Heart right ventricle (tissue), 16 donors: ENCODE data around the gene EFNA5. TPM values are rescaled to one million over a fixed set of nuclear protein-coding genes. Genes with fewer than 3 reads are reported as not detected.

Experiments
- ATAC-seq, 8 donors: fragments of 200-7000 bp; cut with Tn5 transposase; one replicate each; pipeline ENCODE4 v1.9.1; 2020; ENCODE audit warnings: mild to moderate bottlenecking in 8 of 8, moderate library complexity in 8 of 8, moderate number of reproducible peaks in 1 of 8
- DNase-seq, 2 donors: peaks; one replicate each; pipeline ENCODE4 v3.0.0-alpha.2; 2020
- H3K27ac ChIP-seq, 10 donors: fragments of 200-600 bp; sonication (generic) in 2 of 10; one replicate each; pipeline versions ENCODE4 v1.5.0 to v1.8.0; 2020 to 2022; ENCODE audit warnings: mild to moderate bottlenecking in 3 of 10
- H3K27me3 ChIP-seq, 7 donors: fragments of 200-600 bp; one replicate each; pipeline ENCODE4 v1.8.0; 2021 to 2022; ENCODE audit warnings: mild to moderate bottlenecking in 2 of 7
- H3K36me3 ChIP-seq, 9 donors: fragments of 200-600 bp; sonication (generic) in 1 of 9; one replicate each; pipeline versions ENCODE4 v1.5.0 to v1.8.0; 2020 to 2022; ENCODE audit warnings: mild to moderate bottlenecking in 2 of 9
- H3K4me1 ChIP-seq, 9 donors: fragments of 200-600 bp; sonication (generic) in 1 of 9; one replicate each; pipeline versions ENCODE4 v1.5.0 to v1.8.0; 2020 to 2022; ENCODE audit warnings: mild to moderate bottlenecking in 4 of 9
- H3K4me3 ChIP-seq, 10 donors: fragments of 200-600 bp; sonication (generic) in 2 of 10; one replicate each; pipeline versions ENCODE4 v1.5.0 to v1.8.0; 2020 to 2022; ENCODE audit warnings: mild to moderate bottlenecking in 7 of 10, moderate library complexity in 2 of 10
- H3K9me3 ChIP-seq, 11 donors: fragments of 200-600 bp in 10 of 11; sonication (generic) in 2 of 11; one replicate each; pipeline versions ENCODE4 v1.5.0 to v1.8.0; 2013 to 2022; ENCODE audit warnings: mild to moderate bottlenecking in 2 of 11, control low read depth in 1 of 11, moderate library complexity in 1 of 11
- WGBS, 2 donors: extraction: QIAGEN DNeasy Blood & Tissue Kit; methylation state at CpG; one replicate each; pipeline ENCODE4 v1.1.7; 2013; ENCODE audit warnings: inconsistent platforms in 1 of 2; 5-methylcytosine and 5-hydroxymethylcytosine counted together
- intact Hi-C, 10 donors: fragments of 100-400 bp; cut with DNase I; formaldehyde crosslinking; loops; one replicate each; pipeline versions ENCODE4 v1.11.1 to v1.14.2; 2022
- polyA plus RNA-seq, 2 donors: library from polyadenylated mRNA; stranded (reverse); fragments of 200-250 nt; gene quantifications; one replicate each; pipeline ENCODE4 v1.2.3, GENCODE V29; 2013
- total RNA-seq, 10 donors: library from RNA; stranded (reverse); fragmentation: NEBNext Ultra II Directional in 3 of 10; extraction: Animal tissue kit (Norgen Biotek cat#: 25700) in 3 of 10; gene quantifications; one replicate each; pipeline versions ENCODE4 v1.2.1 to v1.2.4, GENCODE V29; 2021 to 2023
- TF ChIP-seq, protein P1 (sequence below), 9 donors: fragments of 200-600 bp; sonication (generic) in 2 of 9; IDR thresholded peaks; one replicate each; pipeline versions ENCODE4 v1.5.0 to v1.8.0; 2021 to 2022; ENCODE audit warnings: antibody characterized with exemption in 9 of 9, mild to moderate bottlenecking in 5 of 9, moderate library complexity in 1 of 9
- donor health status: Arrhythmogenic right ventricular cardiomyopathy.
- donor health status: ischemic (EF 13 %, LVEDD 7.1; RV severe dilation, severe dysfunction).
- donor health status: healthy with polysubstance abuse.
- donor health status: DM: no; HTN: yes; CAD: no.
- donor health status: DM: no; HTN: no; CAD: no.
- donor health status: ischemic (EF 25% LVEDD 6.9; RV normal size, moderate dysfunction).
- donor health status: ischemic (EF 25% LVEDD 5.7; RV mildly dilated, moderate dysfunction).
- donor health status: healthy.
- donor health status: DM: yes; HTN: yes; CAD: no.
- donor health status: Ischemic cardiomyopathy.
- donor health status: ischemic (EF 35%, LVEDD 5.7; RV mildly dilated, moderate dysfunction).
- donor health status: nonischemic (EF 11% LVEDD 7.7; RV severe dilation, severe dysfunction).
- donor health status: DM: yes; HTN: yes; CAD: no.
- donor health status: PGD.
- donor health status: ischemic (EF 29% LVEDD 5.4; RV normal size, mild dysfunction).
- donor health status: nonischemic (EF 23%, LVEDD 6.1; RV moderate dilation, normal function).

EFNA5 gene
- total and polyA plus RNA-seq, 12 donors: 6.9 to 49.4 (median 33.9) TPM

DNA sequence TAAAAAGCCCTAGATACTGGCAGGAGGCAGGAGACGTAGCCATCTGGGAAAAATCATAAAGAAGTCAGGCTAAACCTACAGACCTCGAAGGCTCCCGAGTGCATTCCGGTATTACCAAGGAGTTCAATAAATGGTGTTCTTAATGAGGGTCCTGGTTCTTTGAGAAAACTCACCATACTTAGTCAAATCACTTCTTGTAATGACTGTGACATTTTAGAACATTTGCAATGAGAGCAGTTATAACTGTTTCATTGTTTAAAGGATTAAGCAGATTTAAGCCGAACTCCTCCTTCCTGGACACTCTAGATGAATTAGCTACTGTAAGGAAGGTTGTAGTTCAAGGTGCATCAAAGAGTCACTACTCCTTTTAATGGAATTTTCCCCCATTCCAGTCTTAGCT is 67.8 kb downstream of the EFNA5 start:
- Histone ChIP-seq H3K9me3 (no peaks in the 10 kb centered on the region), H3K27me3 (no peaks in the 10 kb centered on the region), H3K36me3 (no peaks in the 10 kb centered on the region), H3K4me3 (no peak overlapping the region), H3K4me1 (peaks cover 0 to 57% (median 5%) of the 10 kb centered on the region in 9 donors), H3K27ac (peak overlapping the region in 1 of 10 donors; percentile 33)
- ATAC-seq (no peak), DNase-seq (no peak)
- WGBS, 2 donors: 83 to 87% methylated on average over 5 of the region's 5 CpGs
- TF ChIP-seq, protein P1, sequence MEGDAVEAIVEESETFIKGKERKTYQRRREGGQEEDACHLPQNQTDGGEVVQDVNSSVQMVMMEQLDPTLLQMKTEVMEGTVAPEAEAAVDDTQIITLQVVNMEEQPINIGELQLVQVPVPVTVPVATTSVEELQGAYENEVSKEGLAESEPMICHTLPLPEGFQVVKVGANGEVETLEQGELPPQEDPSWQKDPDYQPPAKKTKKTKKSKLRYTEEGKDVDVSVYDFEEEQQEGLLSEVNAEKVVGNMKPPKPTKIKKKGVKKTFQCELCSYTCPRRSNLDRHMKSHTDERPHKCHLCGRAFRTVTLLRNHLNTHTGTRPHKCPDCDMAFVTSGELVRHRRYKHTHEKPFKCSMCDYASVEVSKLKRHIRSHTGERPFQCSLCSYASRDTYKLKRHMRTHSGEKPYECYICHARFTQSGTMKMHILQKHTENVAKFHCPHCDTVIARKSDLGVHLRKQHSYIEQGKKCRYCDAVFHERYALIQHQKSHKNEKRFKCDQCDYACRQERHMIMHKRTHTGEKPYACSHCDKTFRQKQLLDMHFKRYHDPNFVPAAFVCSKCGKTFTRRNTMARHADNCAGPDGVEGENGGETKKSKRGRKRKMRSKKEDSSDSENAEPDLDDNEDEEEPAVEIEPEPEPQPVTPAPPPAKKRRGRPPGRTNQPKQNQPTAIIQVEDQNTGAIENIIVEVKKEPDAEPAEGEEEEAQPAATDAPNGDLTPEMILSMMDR (IDR thresholded peaks at IDR 0.05): no peak
- intact Hi-C loops: no loop called here

DNA sequence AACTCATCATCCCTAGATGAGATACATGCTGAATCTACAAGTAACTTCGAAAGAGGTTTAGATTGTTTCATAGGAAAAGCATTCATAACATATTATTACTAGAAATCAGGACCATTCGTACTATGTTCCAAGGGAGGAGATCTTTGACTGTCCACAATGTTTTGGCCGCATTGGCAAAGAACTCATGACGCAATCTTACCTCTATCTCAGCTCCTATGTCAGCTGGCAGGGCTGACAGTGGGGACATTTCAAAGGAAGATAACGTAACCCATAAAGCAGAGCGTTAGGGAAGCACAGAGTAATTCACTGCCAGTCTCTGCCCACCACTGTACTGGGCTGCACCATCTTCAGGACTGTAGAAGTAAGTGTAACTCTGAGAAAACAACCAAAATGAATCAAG is 69.7 kb downstream of the EFNA5 start:
- H3K27ac ChIP-seq: peak overlapping the region in 2 of 10 donors; percentile 3 to 33
- WGBS, 2 donors: 59 to 63% methylated on average over 6 of the region's 6 CpGs
- peak in 6 of 8 donors; percentile 34 to 91 (median 84) for ATAC-seq
- TF ChIP-seq, protein P1 (IDR thresholded peaks at IDR 0.05): no peak
- intact Hi-C loops: no loop called here
- H3K4me3 ChIP-seq: no peak overlapping the region
- peaks cover 0 to 47% (median 4%) of the 10 kb centered on the region in 9 donors for H3K4me1 ChIP-seq
- no peak for DNase-seq
- no peaks in the 10 kb centered on the region for H3K9me3 ChIP-seq
- H3K36me3 ChIP-seq: no peaks in the 10 kb centered on the region
- H3K27me3 ChIP-seq: no peaks in the 10 kb centered on the region

DNA sequence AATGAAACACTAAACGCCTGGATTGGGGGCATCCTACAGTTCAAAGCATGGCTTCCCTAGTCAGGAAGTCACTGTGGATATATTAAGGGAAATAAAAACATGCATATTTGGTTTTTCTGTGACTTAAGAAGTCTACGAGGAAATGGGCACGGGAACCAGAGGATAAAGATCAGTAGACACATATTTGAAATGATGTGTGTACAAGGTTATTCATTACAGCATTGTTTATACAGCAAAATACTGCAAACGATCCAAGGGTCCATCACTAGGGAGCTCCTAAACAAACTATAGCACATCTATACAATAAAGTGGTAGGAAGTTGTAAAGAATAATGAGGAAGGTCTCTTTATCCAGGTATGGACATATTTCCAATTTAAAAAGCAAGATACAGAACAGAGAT is 71.8 kb downstream of the EFNA5 start:
- 50 to 64% methylated on average over 4 of the region's 4 CpGs for WGBS, 2 donors
- Histone ChIP-seq H3K27ac (no peak overlapping the region), H3K27me3 (no peaks in the 10 kb centered on the region), H3K4me3 (no peak overlapping the region), H3K36me3 (no peaks in the 10 kb centered on the region), H3K9me3 (no peaks in the 10 kb centered on the region), H3K4me1 (peaks cover 0 to 35% (median 7%) of the 10 kb centered on the region in 9 donors)
- TF ChIP-seq, protein P1 (IDR thresholded peaks at IDR 0.05): no peak
- DNase-seq (no peak), ATAC-seq (no peak)
- intact Hi-C loops: no loop called here

DNA sequence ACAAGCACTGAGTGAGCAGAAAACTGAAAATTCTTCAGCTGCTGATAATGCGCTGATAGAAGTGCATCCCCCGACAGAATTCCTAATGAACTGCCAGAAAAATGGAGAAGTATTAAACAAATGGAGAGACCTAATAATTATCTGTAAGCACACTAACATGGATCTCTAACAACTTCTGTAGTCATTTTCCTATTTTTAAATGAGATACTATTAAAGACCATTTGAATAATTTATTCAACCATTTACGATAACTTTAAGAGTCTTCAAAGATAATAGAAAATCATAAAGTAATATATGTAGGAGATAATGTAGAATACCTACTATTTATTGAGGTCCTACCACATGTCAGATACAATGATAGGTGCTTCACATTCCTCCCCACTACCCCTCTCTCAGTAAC is 72.9 kb downstream of the EFNA5 start:
- intact Hi-C loops: no loop called here
- Histone ChIP-seq H3K4me1 (peaks cover 0 to 41% (median 11%) of the 10 kb centered on the region in 9 donors), H3K4me3 (no peak overlapping the region), H3K36me3 (no peaks in the 10 kb centered on the region), H3K27ac (no peak overlapping the region), H3K27me3 (no peaks in the 10 kb centered on the region), H3K9me3 (no peaks in the 10 kb centered on the region)
- TF ChIP-seq, protein P1 (IDR thresholded peaks at IDR 0.05): no peak
- 88 to 92% methylated on average over 3 of the region's 3 CpGs for WGBS, 2 donors
- DNase-seq: no peak
- no peak for ATAC-seq
